Thyroid gland (tissue), 4 donors: ENCODE data around the gene CDH23.

Experiments
- CTCF ChIP-seq, 6 experiments: fragments of 200-600 bp in 3 of 6; fragments of 450-650 bp in 3 of 6; sonication (generic) in 3 of 6; IDR thresholded peaks; one replicate each; pipeline ENCODE4 v1.5.1; 2016 to 2019; ENCODE audit warnings: antibody characterized with exemption in 6 of 6, mild to moderate bottlenecking in 2 of 6, inconsistent platforms in 1 of 6, moderate library complexity in 1 of 6
- POLR2A ChIP-seq, 2 donors: fragments of 450-650 bp; IDR thresholded peaks; one replicate each; pipeline ENCODE4 v1.6.1; 2017; ENCODE audit warnings: antibody characterized with exemption in 2 of 2, mild to moderate bottlenecking in 2 of 2, moderate library complexity in 1 of 2

GRCh38 chr10:71823356-71823755, 426.6 kb downstream of the CDH23 start:
- TF ChIP-seq POLR2A (IDR thresholded peaks at IDR 0.05) (no peak), CTCF (IDR thresholded peaks at IDR 0.05) (no peak)
